A549 (cell line): Measurements from ENCODE around the gene IFTAP.

ENCODE experiments used
- CHD2 ChIP-seq: fragments of 150-350 bp; IDR thresholded peaks from 2 replicates; pipeline ENCODE4 v1.6.1; 2014; ENCODE audit warnings: low read length; ENCODE audit not compliant: partially characterized antibody
- CTCF ChIP-seq: fragments of >200 bp; sonication (Bioruptor Twin); formaldehyde crosslinking; IDR thresholded peaks from 3 replicates; pipeline ENCODE4 v1.5.1; 2016
- JUNB ChIP-seq: fragments of >200 bp; sonication (Bioruptor Twin); formaldehyde crosslinking; IDR thresholded peaks from 2 replicates; pipeline ENCODE4 v1.6.1; 2016
- MAFK ChIP-seq: fragments of 450-650 bp; IDR thresholded peaks from 2 replicates; pipeline ENCODE4 v1.6.1; 2014; ENCODE audit not compliant: partially characterized antibody
- POLR2A ChIP-seq: IDR thresholded peaks from 2 replicates; pipeline ENCODE4 v1.6.1; 2012; ENCODE audit warnings: mild to moderate bottlenecking, low read length
- SREBF2 ChIP-seq: fragments of 450-650 bp; IDR thresholded peaks from 2 replicates; pipeline ENCODE4 v1.6.1; 2014; ENCODE audit warnings: mild to moderate bottlenecking, moderate library complexity
- USF2 ChIP-seq: fragments of 450-650 bp; IDR thresholded peaks from 2 replicates; pipeline ENCODE4 v1.6.1; 2014; ENCODE audit warnings: antibody characterized with exemption

GRCh38 chr11:36699271-36699670 is 105.0 kb downstream of the IFTAP start:
- TF ChIP-seq POLR2A (no peak), JUNB (no peak), MAFK (no peak), CTCF (no peak), CHD2 (no peak), SREBF2 (no peak), USF2 (no peak)
